ENCODE results near the gene PCGF5. TPM values are rescaled to one million over a fixed set of nuclear protein-coding genes. Genes with fewer than 3 reads are reported as not detected.
"Not testable (repeated sequence)": the region's sequence is repeated elsewhere in the genome, so short reads cannot be mapped to it uniquely, and the experiment has no call there.

Gene PCGF5
- total RNA-seq, 4 donors from 2014 or later, result 26.3 to 94.1 (median 57.0) TPM

DNA sequence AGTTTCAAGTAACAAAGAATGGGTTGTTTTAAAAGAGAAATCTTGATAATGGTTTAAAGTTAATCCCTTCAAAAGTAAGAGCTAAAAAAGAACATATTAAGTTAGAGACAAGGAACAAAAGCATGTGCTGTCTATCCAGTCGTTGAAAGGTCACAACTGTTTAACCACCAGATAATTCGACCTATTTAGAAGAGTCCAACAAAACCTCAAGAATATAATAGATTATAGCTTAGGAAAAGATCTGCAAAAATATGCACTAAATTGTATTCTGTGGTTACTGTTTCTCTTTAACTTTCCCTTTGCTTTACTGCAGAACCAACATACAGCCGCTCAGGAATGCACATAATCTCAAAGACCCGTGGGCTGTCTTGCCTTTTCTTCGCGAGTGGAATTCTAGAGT is 74.9 kb downstream of the PCGF5 start:
- WGBS, 2 donors (ENCODE audit: low coverage in 1 of 2), result 88 to 89% methylated on average over 6 of the region's 6 CpGs
- intact Hi-C loops (cut with DNase I; ENCODE audit: low total_unique reads), result loop anchor here (10.0 kb wide), 1 partner anchor 89 kb away; no protein-coding TSS in a partner anchor
- Histone ChIP-seq H3K27ac (no peak overlapping the region), H3K36me3 (no peaks in the 10 kb centered on the region), H3K4me1 (peaks cover 6 to 11% (median 9%) of the 10 kb centered on the region in 4 donors), H3K9me3 (no peaks in the 10 kb centered on the region), H3K4me3 (no peak overlapping the region), H3K27me3 (no peaks in the 10 kb centered on the region)
- TF ChIP-seq, protein P1, sequence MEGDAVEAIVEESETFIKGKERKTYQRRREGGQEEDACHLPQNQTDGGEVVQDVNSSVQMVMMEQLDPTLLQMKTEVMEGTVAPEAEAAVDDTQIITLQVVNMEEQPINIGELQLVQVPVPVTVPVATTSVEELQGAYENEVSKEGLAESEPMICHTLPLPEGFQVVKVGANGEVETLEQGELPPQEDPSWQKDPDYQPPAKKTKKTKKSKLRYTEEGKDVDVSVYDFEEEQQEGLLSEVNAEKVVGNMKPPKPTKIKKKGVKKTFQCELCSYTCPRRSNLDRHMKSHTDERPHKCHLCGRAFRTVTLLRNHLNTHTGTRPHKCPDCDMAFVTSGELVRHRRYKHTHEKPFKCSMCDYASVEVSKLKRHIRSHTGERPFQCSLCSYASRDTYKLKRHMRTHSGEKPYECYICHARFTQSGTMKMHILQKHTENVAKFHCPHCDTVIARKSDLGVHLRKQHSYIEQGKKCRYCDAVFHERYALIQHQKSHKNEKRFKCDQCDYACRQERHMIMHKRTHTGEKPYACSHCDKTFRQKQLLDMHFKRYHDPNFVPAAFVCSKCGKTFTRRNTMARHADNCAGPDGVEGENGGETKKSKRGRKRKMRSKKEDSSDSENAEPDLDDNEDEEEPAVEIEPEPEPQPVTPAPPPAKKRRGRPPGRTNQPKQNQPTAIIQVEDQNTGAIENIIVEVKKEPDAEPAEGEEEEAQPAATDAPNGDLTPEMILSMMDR (IDR thresholded peaks at IDR 0.05), result no peak
- TF ChIP-seq POLR2A (IDR thresholded peaks at IDR 0.05), result no peak
- TF ChIP-seq POLR2AphosphoS5 (IDR thresholded peaks at IDR 0.05), result no peak
- no peak for TF ChIP-seq EP300 (IDR thresholded peaks at IDR 0.05; ENCODE audit: low read depth)
- in situ Hi-C loops (cut with MboI; ENCODE audit: low pct_ligation_motif_present in 1 of 4, low pct_unique_long_range_greater_than_20kb in 1 of 4, low sequenced_read_pairs in 3 of 4), result loop anchor here in 1 of 4 donors (25.0 kb wide), 1 partner anchor 342 kb away; the partner anchor contains the start of gene PPP1R3C
- no peak for DNase-seq

DNA sequence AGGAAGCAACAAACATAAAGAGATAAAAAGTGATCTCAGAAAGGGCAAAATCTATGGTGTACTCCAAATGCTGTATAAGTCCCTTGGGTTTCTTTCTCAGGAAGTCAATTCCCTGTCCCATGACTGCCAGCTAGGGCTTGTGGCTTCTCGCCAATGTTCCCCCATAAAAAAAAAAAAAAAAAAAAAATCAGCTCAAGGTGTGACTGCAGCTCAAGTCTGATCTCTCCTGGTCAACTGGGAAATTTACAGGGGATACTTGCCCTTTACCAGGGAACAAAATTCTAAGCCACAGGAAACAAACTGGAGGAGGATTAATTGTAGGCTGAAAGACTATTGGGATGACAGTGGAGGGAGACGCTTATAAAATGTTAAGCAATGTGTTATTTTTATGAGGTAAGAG is 76.0 kb downstream of the PCGF5 start:
- no peaks in the 10 kb centered on the region for H3K9me3 ChIP-seq
- H3K27me3 ChIP-seq, result no peaks in the 10 kb centered on the region
- in situ Hi-C loops (cut with MboI; ENCODE audit: low pct_ligation_motif_present in 1 of 4, low pct_unique_long_range_greater_than_20kb in 1 of 4, low sequenced_read_pairs in 3 of 4) (loop anchor here in 1 of 4 donors (25.0 kb wide), 1 partner anchor 341 kb away; the partner anchor contains the start of gene PPP1R3C), intact Hi-C loops (cut with DNase I; ENCODE audit: low total_unique reads) (loop anchor here (10.0 kb wide), 1 partner anchor 88 kb away; no protein-coding TSS in a partner anchor)
- H3K4me3 ChIP-seq, result no peak overlapping the region
- H3K36me3 ChIP-seq, result no peaks in the 10 kb centered on the region
- TF ChIP-seq EP300 (IDR thresholded peaks at IDR 0.05; ENCODE audit: low read depth) (no peak), POLR2A (IDR thresholded peaks at IDR 0.05) (no peak), POLR2AphosphoS5 (IDR thresholded peaks at IDR 0.05) (no peak)
- TF ChIP-seq, protein P1 (IDR thresholded peaks at IDR 0.05), result peak in 2 of 5 experiments; percentile 18 to 29
- WGBS, 2 donors (ENCODE audit: low coverage in 1 of 2), result 22 to 33% methylated on average over 2 of the region's 2 CpGs
- no peak overlapping the region for H3K27ac ChIP-seq
- H3K4me1 ChIP-seq, result peaks cover 6 to 11% (median 9%) of the 10 kb centered on the region in 4 donors
- DNase-seq, result no peak

DNA sequence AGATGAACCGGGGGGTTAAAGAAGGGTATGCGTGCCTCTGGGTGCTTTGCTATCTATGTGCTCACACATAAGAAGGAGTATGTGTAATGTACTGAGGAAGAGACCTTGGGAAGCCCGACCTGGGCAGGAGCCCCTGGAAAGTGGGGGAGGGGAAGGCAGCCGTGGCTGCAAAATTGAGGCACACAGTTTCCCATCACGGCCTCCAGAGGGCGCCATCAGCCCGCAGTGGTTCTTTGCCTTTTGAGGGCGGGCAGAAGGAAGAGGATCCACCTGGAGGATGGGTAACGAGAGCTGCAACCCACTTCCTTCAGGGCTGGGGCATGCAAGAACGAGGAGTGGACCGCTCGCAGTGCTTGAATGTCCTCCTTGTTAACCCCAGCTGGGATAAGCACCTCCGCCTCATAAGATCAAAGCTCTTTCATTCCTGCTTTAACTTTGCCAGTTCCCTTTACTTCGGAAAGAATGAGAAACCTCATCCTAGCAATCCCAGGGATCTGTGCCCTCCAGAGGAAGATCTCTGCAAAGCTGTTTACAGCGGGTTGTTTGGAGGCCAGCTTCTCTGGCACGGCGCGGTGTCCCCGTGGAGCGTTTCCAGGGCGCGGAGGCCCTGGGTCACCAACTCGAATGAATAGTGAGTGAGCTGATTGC is 77.9 kb downstream of the PCGF5 start:
- H3K9me3 ChIP-seq, result no peaks in the 10 kb centered on the region
- in situ Hi-C loops (cut with MboI; ENCODE audit: low pct_ligation_motif_present in 1 of 4, low pct_unique_long_range_greater_than_20kb in 1 of 4, low sequenced_read_pairs in 3 of 4) (loop anchor here in 1 of 4 donors (25.0 kb wide), 1 partner anchor 339 kb away; the partner anchor contains the start of gene PPP1R3C), intact Hi-C loops (cut with DNase I; ENCODE audit: low total_unique reads) (loop anchor here (10.0 kb wide), 1 partner anchor 86 kb away; no protein-coding TSS in a partner anchor)
- peak; percentile 71 for DNase-seq
- TF ChIP-seq, protein P1 (IDR thresholded peaks at IDR 0.05), result peak; percentile 81 to 92 (median 89)
- no peak for TF ChIP-seq POLR2AphosphoS5 (IDR thresholded peaks at IDR 0.05)
- no peaks in the 10 kb centered on the region for H3K27me3 ChIP-seq
- 8 to 21% methylated on average over 8 to 23 of the region's 23 CpGs for WGBS, 2 donors (ENCODE audit: low coverage in 1 of 2)
- H3K4me3 ChIP-seq, result peak overlapping the region in 3 of 4 donors; percentile 21 to 52 (median 26)
- no peak overlapping the region for H3K27ac ChIP-seq
- H3K4me1 ChIP-seq, result peaks cover 6 to 11% (median 9%) of the 10 kb centered on the region in 4 donors
- H3K36me3 ChIP-seq, result no peaks in the 10 kb centered on the region

DNA sequence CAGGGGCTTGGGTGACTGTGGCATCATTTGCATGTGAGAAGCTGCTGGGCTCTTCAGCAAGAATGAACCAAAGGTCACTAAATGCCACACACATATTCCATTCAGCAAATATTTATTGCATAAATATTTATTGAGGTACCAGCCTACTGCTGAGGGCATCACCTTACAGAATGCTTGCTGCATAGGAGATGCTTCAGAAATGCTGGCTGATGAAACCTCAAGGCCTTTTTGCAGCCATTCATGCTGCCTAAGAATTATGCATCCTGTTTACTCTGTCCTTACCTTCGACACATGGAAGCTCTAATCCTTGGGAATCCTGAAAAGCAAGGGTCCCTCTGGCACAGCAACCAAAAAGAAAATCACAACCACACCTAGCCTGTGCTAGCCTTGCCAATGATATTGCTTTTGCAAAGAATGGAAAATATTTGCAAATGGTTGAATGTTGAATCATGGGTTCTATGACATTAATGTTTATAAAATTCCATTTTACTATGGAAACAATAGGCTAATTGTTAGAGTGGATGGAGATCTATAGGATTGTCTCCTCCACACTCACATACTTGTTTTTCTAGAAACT is 79.6 kb downstream of the PCGF5 start:
- no peaks in the 10 kb centered on the region for H3K9me3 ChIP-seq
- H3K27ac ChIP-seq, result no peak overlapping the region
- H3K27me3 ChIP-seq, result no peaks in the 10 kb centered on the region
- no peaks in the 10 kb centered on the region for H3K36me3 ChIP-seq
- in situ Hi-C loops (cut with MboI; ENCODE audit: low pct_ligation_motif_present in 1 of 4, low pct_unique_long_range_greater_than_20kb in 1 of 4, low sequenced_read_pairs in 3 of 4) (loop anchor here in 2 of 4 donors (25.0 kb wide), 1 partner anchor 337 kb away; the partner anchor contains the start of gene PPP1R3C (in 2 of the 2)), intact Hi-C loops (cut with DNase I; ENCODE audit: low total_unique reads) (loop anchor here (10.0 kb wide), 1 partner anchor 85 kb away; no protein-coding TSS in a partner anchor)
- DNase-seq, result no peak
- no peak overlapping the region for H3K4me3 ChIP-seq
- 88% methylated on average over 1 of the region's 1 CpG; no CpG with 5 or more reads in 1 of the 2 donors for WGBS, 2 donors (ENCODE audit: low coverage in 1 of 2)
- peaks cover 6 to 11% (median 9%) of the 10 kb centered on the region in 4 donors for H3K4me1 ChIP-seq
- TF ChIP-seq EP300 (IDR thresholded peaks at IDR 0.05; ENCODE audit: low read depth), result no peak
- no peak for TF ChIP-seq POLR2AphosphoS5 (IDR thresholded peaks at IDR 0.05)
- TF ChIP-seq POLR2A (IDR thresholded peaks at IDR 0.05), result no peak
- TF ChIP-seq, protein P1 (IDR thresholded peaks at IDR 0.05), result no peak

DNA sequence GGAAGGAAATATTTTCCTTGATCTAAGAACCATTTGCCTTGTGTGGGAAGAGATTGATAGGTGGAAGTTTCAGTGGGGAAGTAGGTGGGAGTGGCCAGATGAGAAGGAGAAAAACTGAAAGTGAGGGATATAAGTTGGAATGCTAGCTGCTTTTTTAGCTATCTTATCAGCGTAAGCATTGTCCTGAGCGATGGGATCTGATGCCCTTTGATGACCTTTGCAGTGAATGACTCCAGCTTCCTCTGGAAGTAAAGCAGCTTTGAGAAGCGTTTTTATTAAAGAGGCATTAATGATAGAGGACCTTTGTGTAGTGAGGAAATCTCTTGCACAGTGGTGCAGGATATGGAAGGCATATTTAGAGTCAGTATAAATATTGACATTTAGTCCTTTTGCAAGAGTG is 82.5 kb downstream of the PCGF5 start:
- WGBS, 2 donors (ENCODE audit: low coverage in 1 of 2), result 69 to 76% methylated on average over 3 of the region's 3 CpGs
- H3K9me3 ChIP-seq, H3K4me1 ChIP-seq: not testable (repeated sequence)

DNA sequence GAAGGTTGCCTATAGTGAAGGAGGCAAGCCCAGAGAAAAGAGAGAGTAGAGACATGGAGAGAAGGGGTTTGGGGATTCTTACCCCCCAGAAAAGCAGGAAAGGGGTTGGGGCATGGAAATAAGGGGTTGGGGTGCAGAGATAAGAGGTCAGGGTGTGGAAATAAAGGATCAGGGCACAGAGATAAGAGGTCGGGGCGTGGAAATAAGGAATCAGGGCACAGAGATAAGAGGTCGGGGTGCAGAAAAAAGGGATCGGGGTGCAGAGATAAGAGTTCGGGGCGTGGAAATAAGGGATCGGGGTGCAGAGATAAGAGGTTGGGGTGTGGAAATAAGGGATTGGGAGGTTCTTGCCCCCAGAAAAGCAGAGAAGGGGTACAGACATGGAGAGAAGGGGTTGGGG is 85.5 kb downstream of the PCGF5 start:
- H3K36me3 ChIP-seq; H3K4me1 ChIP-seq; H3K4me3 ChIP-seq; intact Hi-C loops (cut with DNase I; ENCODE audit: low total_unique reads); H3K9me3 ChIP-seq; H3K27me3 ChIP-seq; DNase-seq; H3K27ac ChIP-seq: not testable (repeated sequence)
- 57 to 59% methylated on average over 7 of the region's 7 CpGs for WGBS, 2 donors (ENCODE audit: low coverage in 1 of 2)
- in situ Hi-C loops (cut with MboI; ENCODE audit: low pct_ligation_motif_present in 1 of 4, low pct_unique_long_range_greater_than_20kb in 1 of 4, low sequenced_read_pairs in 3 of 4), result loop anchor here in 1 of 4 donors (25.0 kb wide), 1 partner anchor 331 kb away; the partner anchor contains the start of gene PPP1R3C

More for the DNA sequence above, 82.5 kb downstream of the PCGF5 start:
- intact Hi-C loops (cut with DNase I; ENCODE audit: low total_unique reads); H3K4me3 ChIP-seq; H3K36me3 ChIP-seq; DNase-seq; H3K27me3 ChIP-seq; H3K27ac ChIP-seq: not testable (repeated sequence)
- in situ Hi-C loops (cut with MboI; ENCODE audit: low pct_ligation_motif_present in 1 of 4, low pct_unique_long_range_greater_than_20kb in 1 of 4, low sequenced_read_pairs in 3 of 4), result loop anchor here in 1 of 4 donors (25.0 kb wide), 1 partner anchor 334 kb away; the partner anchor contains the start of gene PPP1R3C

Measured in transverse colon (tissue), 4 donors.